ENCODE data around the gene C21orf91.

GRCh38 chr21:17785403-17785788, 33.8 kb downstream of the C21orf91 start:
- TF ChIP-seq POLR2A (IDR thresholded peaks at IDR 0.05): no peak
- TF ChIP-seq, protein P1, sequence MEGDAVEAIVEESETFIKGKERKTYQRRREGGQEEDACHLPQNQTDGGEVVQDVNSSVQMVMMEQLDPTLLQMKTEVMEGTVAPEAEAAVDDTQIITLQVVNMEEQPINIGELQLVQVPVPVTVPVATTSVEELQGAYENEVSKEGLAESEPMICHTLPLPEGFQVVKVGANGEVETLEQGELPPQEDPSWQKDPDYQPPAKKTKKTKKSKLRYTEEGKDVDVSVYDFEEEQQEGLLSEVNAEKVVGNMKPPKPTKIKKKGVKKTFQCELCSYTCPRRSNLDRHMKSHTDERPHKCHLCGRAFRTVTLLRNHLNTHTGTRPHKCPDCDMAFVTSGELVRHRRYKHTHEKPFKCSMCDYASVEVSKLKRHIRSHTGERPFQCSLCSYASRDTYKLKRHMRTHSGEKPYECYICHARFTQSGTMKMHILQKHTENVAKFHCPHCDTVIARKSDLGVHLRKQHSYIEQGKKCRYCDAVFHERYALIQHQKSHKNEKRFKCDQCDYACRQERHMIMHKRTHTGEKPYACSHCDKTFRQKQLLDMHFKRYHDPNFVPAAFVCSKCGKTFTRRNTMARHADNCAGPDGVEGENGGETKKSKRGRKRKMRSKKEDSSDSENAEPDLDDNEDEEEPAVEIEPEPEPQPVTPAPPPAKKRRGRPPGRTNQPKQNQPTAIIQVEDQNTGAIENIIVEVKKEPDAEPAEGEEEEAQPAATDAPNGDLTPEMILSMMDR (IDR thresholded peaks at IDR 0.05): no peak

All from upper lobe of left lung (tissue), 4 donors.